Stimulated activated CD4-positive, alpha-beta T cell treated with anti-CD3 and anti-CD28 coated beads, Interleukin-15, amount 100 ng/mL, for 48 hours (primary cell): Measurements from ENCODE around the gene EME2.
A peak's percentile ranks its signal among the peaks of the same experiment; 100 is the strongest.

ENCODE experiments used
- DNase-seq, 2 donors: peaks; one replicate each; pipeline ENCODE4 v3.0.0-alpha.2; 2020; ENCODE audit warnings: low read depth in 2 of 2

The EME2 gene

GRCh38 chr16:1778200-1779179 is 5.9 kb downstream of the EME2 start:
- DNase-seq = no peak

- DNase-seq = no peak
Measured at GRCh38 chr16:1779234-1779701, 6.7 kb downstream of the EME2 start.

- no peak for DNase-seq
Measured at GRCh38 chr16:1779741-1780676, 7.4 kb downstream of the EME2 start.

- no peak for DNase-seq
Measured at GRCh38 chr16:1780677-1781072, 8.1 kb downstream of the EME2 start.

- DNase-seq = no peak
Measured at GRCh38 chr16:1781254-1781653, 8.6 kb downstream of the EME2 start.

GRCh38 chr16:1781758-1782407 is 9.3 kb downstream of the EME2 start:
- no peak for DNase-seq

GRCh38 chr16:1782408-1783264 is 10.0 kb downstream of the EME2 start, which contains the start of the genes NUBP2 and SPSB3:
NUBP2 (plus strand) TSS chr16:1782960; CDS start chr16:1783021, 61 bp downstream.
SPSB3 (minus strand) TSS chr16:1782571; CDS start chr16:1781483, 1,088 bp downstream.
- peak; percentile 98 to 99 for DNase-seq

- no peak for DNase-seq
Measured at GRCh38 chr16:1784977-1785845, 12.6 kb downstream of the EME2 start.

GRCh38 chr16:1785846-1786170 is 13.2 kb downstream of the EME2 start:
- no peak for DNase-seq

GRCh38 chr16:1786242-1787055 is 13.8 kb downstream of the EME2 start:
- DNase-seq = no peak

GRCh38 chr16:1787056-1787321 is 14.4 kb downstream of the EME2 start:
- no peak for DNase-seq

- DNase-seq = no peak
Measured at GRCh38 chr16:1787322-1788094, 14.9 kb downstream of the EME2 start.

- no peak for DNase-seq
Measured at GRCh38 chr16:1788095-1788707, 15.6 kb downstream of the EME2 start.

GRCh38 chr16:1788708-1789100 is 16.1 kb downstream of the EME2 start:
- DNase-seq = no peak

- DNase-seq = no peak
Measured at GRCh38 chr16:1789643-1790045, 17.0 kb downstream of the EME2 start.

GRCh38 chr16:1790261-1790610 is 17.6 kb downstream of the EME2 start:
- no peak for DNase-seq

- no peak for DNase-seq
Measured at GRCh38 chr16:1790611-1791255, 18.1 kb downstream of the EME2 start.
